Smooth muscle cell (in vitro differentiated cells): ENCODE data around the gene GSG1L. TPM values are rescaled to one million over a fixed set of nuclear protein-coding genes. Genes with fewer than 3 reads are reported as not detected.
"Not testable (repeated sequence)": the region's sequence is repeated elsewhere in the genome, so short reads cannot be mapped to it uniquely, and the experiment has no call there.

ENCODE experiments used
- DNase-seq: peaks from one replicate; lab custom pipeline; 2025; ENCODE audit not compliant: unreplicated experiment; lab: John Stamatoyannopoulos, UW
- H2AFZ ChIP-seq: fragments of 200-600 bp; sonication (generic); 2 replicates; pipeline ENCODE4 v1.6.0; 2016; ENCODE audit warnings: antibody characterized with exemption, low read depth, mild to moderate bottlenecking
- H3F3A ChIP-seq: fragments of 200-600 bp; sonication (generic); 2 replicates; pipeline ENCODE4 v1.6.0; 2017; ENCODE audit warnings: antibody characterized with exemption, low read depth
- H3K27ac ChIP-seq: fragments of 200-600 bp; sonication (generic); 2 replicates; pipeline ENCODE4 v1.5.1; 2016; ENCODE audit warnings: low read depth, mild to moderate bottlenecking
- H3K27me3 ChIP-seq: fragments of 200-600 bp; sonication (generic); 2 replicates; pipeline ENCODE4 v1.6.1; 2016; ENCODE audit warnings: low read depth, mild to moderate bottlenecking
- H3K36me3 ChIP-seq: fragments of 200-600 bp; sonication (generic); 2 replicates; pipeline ENCODE4 v1.5.1; 2016; ENCODE audit warnings: low read depth
- H3K4me1 ChIP-seq: fragments of 200-600 bp; sonication (generic); 2 replicates; pipeline ENCODE4 v1.5.1; 2016; ENCODE audit warnings: low read depth
- H3K4me2 ChIP-seq: fragments of 200-600 bp; sonication (generic); 2 replicates; pipeline ENCODE4 v1.6.0; 2016; ENCODE audit warnings: mild to moderate bottlenecking
- H3K4me3 ChIP-seq: fragments of 200-600 bp; sonication (generic); 2 replicates; pipeline ENCODE4 v1.5.1; 2016; ENCODE audit warnings: mild to moderate bottlenecking
- H3K79me2 ChIP-seq: fragments of 200-600 bp; sonication (generic); 2 replicates; pipeline ENCODE4 v1.6.0; 2016; ENCODE audit warnings: low read depth, mild to moderate bottlenecking
- H3K9ac ChIP-seq: fragments of 200-600 bp; sonication (generic); 2 replicates; pipeline ENCODE4 v1.6.0; 2016; ENCODE audit warnings: low read depth
- H3K9me3 ChIP-seq: fragments of 200-600 bp; sonication (generic); replicated peaks from 2 replicates; pipeline ENCODE4 v1.5.1; 2016; ENCODE audit warnings: low read depth
- H4K20me1 ChIP-seq: fragments of 200-600 bp; sonication (generic); 2 replicates; pipeline ENCODE4 v1.6.0; 2016; ENCODE audit warnings: low read depth
- CTCF ChIP-seq: fragments of 200-600 bp; sonication (generic); IDR thresholded peaks from 2 replicates; pipeline ENCODE4 v1.5.1; 2017; ENCODE audit warnings: borderline replicate concordance, mild to moderate bottlenecking, antibody characterized with exemption; ENCODE audit not compliant: insufficient read depth, poor library complexity, severe bottlenecking
- WGBS: methylation state at CpG from one replicate; pipeline ENCODE4 v1.1.7; 2016; ENCODE audit warnings: low lambda C conversion rate; 5-methylcytosine and 5-hydroxymethylcytosine counted together
- polyA plus RNA-seq: library from polyadenylated mRNA; unstranded; fragments of >200 nt; fragmentation: Nextera tagmentation; extraction: Ambion mirVana; gene quantifications from 2 replicates; pipeline ENCODE4 v1.2.1, GENCODE V29; 2016
- total RNA-seq: library from RNA; depleted of rRNA; stranded (reverse); fragments of >200 nt; gene quantifications from 2 replicates; pipeline ENCODE4 v1.2.3, GENCODE V29; 2014

The GSG1L gene
- total and polyA plus RNA-seq, 2 experiments from 2014 or later = 0.31 TPM; not detected in 1

- 89% methylated on average over 3 of the region's 3 CpGs for WGBS
Measured at GRCh38 chr16:27879601-27880247, 183.8 kb downstream of the GSG1L start.

GRCh38 chr16:27872627-27873026 is 190.9 kb downstream of the GSG1L start:
- not testable (repeated sequence) for H3K4me3 ChIP-seq, H3K79me2 ChIP-seq, H3K36me3 ChIP-seq, H4K20me1 ChIP-seq, H2AFZ ChIP-seq, H3K4me1 ChIP-seq, H3F3A ChIP-seq, H3K4me2 ChIP-seq, H3K27me3 ChIP-seq, H3K9ac ChIP-seq, H3K9me3 ChIP-seq, DNase-seq, H3K27ac ChIP-seq
- 90% methylated on average over 1 of the region's 1 CpG for WGBS

More at GRCh38 chr16:27879601-27880247, 183.8 kb downstream of the GSG1L start:
- H3K9me3 ChIP-seq = no peaks in the 10 kb centered on the region
- no peak overlapping the region for H3K27ac ChIP-seq
- H3F3A ChIP-seq = no peaks in the 10 kb centered on the region
- H3K36me3 ChIP-seq = no peaks in the 10 kb centered on the region
- TF ChIP-seq CTCF = no peak
- no peak overlapping the region for H3K4me2 ChIP-seq
- no peak overlapping the region for H2AFZ ChIP-seq
- H3K9ac ChIP-seq = no peak overlapping the region
- no peak overlapping the region for H3K4me3 ChIP-seq
- H3K27me3 ChIP-seq = no peaks in the 10 kb centered on the region
- H3K4me1 ChIP-seq = no peaks in the 10 kb centered on the region
- no peaks in the 10 kb centered on the region for H3K79me2 ChIP-seq
- no peaks in the 10 kb centered on the region for H4K20me1 ChIP-seq
- no peak for DNase-seq

- Histone ChIP-seq H3K4me3 (no peak overlapping the region), H3K79me2 (no peaks in the 10 kb centered on the region), H3K9me3 (no peaks in the 10 kb centered on the region), H2AFZ (no peak overlapping the region), H4K20me1 (no peaks in the 10 kb centered on the region), H3K27ac (no peak overlapping the region), H3K4me1 (no peaks in the 10 kb centered on the region), H3K9ac (no peak overlapping the region), H3K4me2 (no peak overlapping the region), H3K27me3 (no peaks in the 10 kb centered on the region), H3K36me3 (no peaks in the 10 kb centered on the region), H3F3A (no peaks in the 10 kb centered on the region)
- no peak for DNase-seq
- 74% methylated on average over 4 of the region's 4 CpGs for WGBS
- TF ChIP-seq CTCF = no peak
Measured at GRCh38 chr16:27870116-27870798, 193.3 kb downstream of the GSG1L start.

- Histone ChIP-seq H4K20me1 (no peaks in the 10 kb centered on the region), H3K27me3 (no peaks in the 10 kb centered on the region), H3K4me2 (no peak overlapping the region), H3K4me3 (no peak overlapping the region), H3F3A (no peaks in the 10 kb centered on the region), H3K36me3 (no peaks in the 10 kb centered on the region), H2AFZ (no peak overlapping the region), H3K4me1 (no peaks in the 10 kb centered on the region), H3K79me2 (no peaks in the 10 kb centered on the region), H3K9ac (no peak overlapping the region), H3K9me3 (no peaks in the 10 kb centered on the region), H3K27ac (no peak overlapping the region)
- 70% methylated on average over 1 of the region's 1 CpG for WGBS
- no peak for DNase-seq
- TF ChIP-seq CTCF = no peak
Measured at GRCh38 chr16:27869411-27869810, 194.1 kb downstream of the GSG1L start.
